DOHH2 (cell line): Measurements from ENCODE around the gene DPAGT1.

Source experiments
- H3F3A ChIP-seq: fragments of 200-600 bp; sonication (generic), shearing (Covaris generic); 2 replicates; pipeline ENCODE4 v1.6.0; 2016; ENCODE audit warnings: antibody characterized with exemption, mild to moderate bottlenecking; ENCODE audit not compliant: control insufficient read depth, insufficient read depth
- H3K27ac ChIP-seq: fragments of 200-600 bp; sonication (generic); 2 replicates; pipeline ENCODE4 v1.5.1; 2014; ENCODE audit warnings: low read depth, mild to moderate bottlenecking, low read length, moderate library complexity
- H3K27me3 ChIP-seq: fragments of 200-600 bp; sonication (generic); 2 replicates; pipeline ENCODE4 v1.6.1; 2014; ENCODE audit warnings: mild to moderate bottlenecking, low read length, mixed read lengths; ENCODE audit not compliant: control insufficient read depth
- H3K36me3 ChIP-seq: fragments of 200-600 bp; sonication (generic); 2 replicates; pipeline ENCODE4 v1.6.1; 2014; ENCODE audit warnings: mild to moderate bottlenecking, low read length, moderate library complexity, mixed read lengths; ENCODE audit not compliant: control insufficient read depth
- H3K4me1 ChIP-seq: fragments of 200-600 bp; sonication (generic); 2 replicates; pipeline ENCODE4 v1.6.1; 2014; ENCODE audit warnings: mild to moderate bottlenecking, low read length, mixed read lengths; ENCODE audit not compliant: control insufficient read depth
- H3K4me2 ChIP-seq: fragments of 200-600 bp; sonication (generic); 2 replicates; pipeline ENCODE4 v1.6.0; 2014; ENCODE audit warnings: mild to moderate bottlenecking, low read length, moderate library complexity
- H3K4me3 ChIP-seq: fragments of 200-600 bp; sonication (generic); 2 replicates; pipeline ENCODE4 v1.5.1; 2014; ENCODE audit warnings: mild to moderate bottlenecking, low read length, mixed read lengths
- H3K79me2 ChIP-seq: fragments of 200-600 bp; sonication (generic); 2 replicates; pipeline ENCODE4 v1.6.1; 2014; ENCODE audit warnings: mild to moderate bottlenecking, low read length, mixed read lengths; ENCODE audit not compliant: control insufficient read depth
- H3K9me2 ChIP-seq: fragments of 200-600 bp; sonication (generic); replicated peaks from 2 replicates; pipeline ENCODE4 v1.6.1; 2014; ENCODE audit warnings: mild to moderate bottlenecking, low read length, mixed read lengths; ENCODE audit not compliant: control insufficient read depth
- H3K9me3 ChIP-seq: fragments of 200-600 bp; sonication (generic); 2 replicates; pipeline ENCODE4 v1.6.1; 2014; ENCODE audit warnings: antibody characterized with exemption, low read length, mixed read lengths; ENCODE audit not compliant: control insufficient read depth, insufficient read depth
- H4K20me1 ChIP-seq: fragments of 200-600 bp; sonication (generic); 2 replicates; pipeline ENCODE4 v1.6.0; 2014; ENCODE audit warnings: low read depth, mild to moderate bottlenecking, antibody characterized with exemption, low read length, moderate library complexity; ENCODE audit not compliant: control insufficient read depth, insufficient read depth
- CTCF ChIP-seq: fragments of 200-600 bp; sonication (generic); IDR thresholded peaks from one replicate; pipeline ENCODE4 v1.5.1; 2014; ENCODE audit warnings: antibody characterized with exemption, mild to moderate bottlenecking, low read depth, low read length; ENCODE audit not compliant: poor library complexity, severe bottlenecking
- EZH2phosphoT487 ChIP-seq: fragments of 200-600 bp; sonication (generic); IDR thresholded peaks from 2 replicates; pipeline ENCODE4 v1.6.1; 2017; ENCODE audit warnings: borderline replicate concordance, mild to moderate bottlenecking, antibody characterized with exemption, low read length, moderate library complexity, mixed read lengths

The DPAGT1 gene

GRCh38 chr11:119100994-119101758 is 477 bp downstream of the DPAGT1 start:
- peaks cover 72% of the 10 kb centered on the region for H3K4me1 ChIP-seq
- H3K4me3 ChIP-seq: peak overlapping the region; percentile 83
- peaks cover 57% of the 10 kb centered on the region for H3K79me2 ChIP-seq
- H3K27ac ChIP-seq: peak overlapping the region; percentile 75
- no peaks in the 10 kb centered on the region for H3K9me3 ChIP-seq
- TF ChIP-seq CTCF (no peak), EZH2phosphoT487 (no peak)
- H3K36me3 ChIP-seq: peaks cover 32% of the 10 kb centered on the region
- no peaks in the 10 kb centered on the region for H4K20me1 ChIP-seq
- H3K9me2 ChIP-seq: no peaks in the 10 kb centered on the region
- peak overlapping the region; percentile 94 for H3K4me2 ChIP-seq
- peaks cover 20% of the 10 kb centered on the region for H3F3A ChIP-seq
- no peaks in the 10 kb centered on the region for H3K27me3 ChIP-seq

- Histone ChIP-seq H4K20me1 (no peaks in the 10 kb centered on the region), H3K36me3 (peaks cover 36% of the 10 kb centered on the region), H3F3A (peaks cover 20% of the 10 kb centered on the region), H3K9me3 (no peaks in the 10 kb centered on the region), H3K27me3 (no peaks in the 10 kb centered on the region), H3K4me2 (peak overlapping the region; percentile 94), H3K4me1 (peaks cover 71% of the 10 kb centered on the region), H3K79me2 (peaks cover 62% of the 10 kb centered on the region), H3K27ac (peak overlapping the region; percentile 75), H3K9me2 (no peaks in the 10 kb centered on the region), H3K4me3 (peak overlapping the region; percentile 83)
- no peak for TF ChIP-seq EZH2phosphoT487
- TF ChIP-seq CTCF: peak; percentile 71
These were observed 1.2 kb downstream of the DPAGT1 start for GRCh38 chr11:119100246-119100970.

GRCh38 chr11:119099711-119100110 is 1.9 kb downstream of the DPAGT1 start:
- no peak overlapping the region; the same call in 1 of the 2 replicates for H3K27ac ChIP-seq
- peaks cover 69% of the 10 kb centered on the region for H3K4me1 ChIP-seq
- H3K27me3 ChIP-seq: no peaks in the 10 kb centered on the region
- peak overlapping the region; percentile 83 for H3K4me3 ChIP-seq
- H3K4me2 ChIP-seq: peak overlapping the region; percentile 94
- H3F3A ChIP-seq: peaks cover 18% of the 10 kb centered on the region
- no peak for TF ChIP-seq EZH2phosphoT487
- TF ChIP-seq CTCF: no peak
- H3K9me3 ChIP-seq: no peaks in the 10 kb centered on the region
- no peaks in the 10 kb centered on the region for H3K9me2 ChIP-seq
- no peaks in the 10 kb centered on the region for H4K20me1 ChIP-seq
- peaks cover 68% of the 10 kb centered on the region for H3K79me2 ChIP-seq
- H3K36me3 ChIP-seq: peaks cover 42% of the 10 kb centered on the region
